CD14-positive monocyte (primary cell): ENCODE measurements around the gene TBC1D10A. TPM values are rescaled to one million over a fixed set of nuclear protein-coding genes. Genes with fewer than 3 reads are reported as not detected.

Source experiments
- DNase-seq, 3 donors: peaks; one replicate each; pipeline ENCODE4 v3.0.0-alpha.2; 2011 to 2022
- H2AFZ ChIP-seq: 2 replicates; pipeline ENCODE4 v1.6.0; 2012; ENCODE audit warnings: mild to moderate bottlenecking, low read depth, low read length, inconsistent platforms; ENCODE audit not compliant: insufficient read depth, poor library complexity, severe bottlenecking
- H3K27ac ChIP-seq, 2 donors: 1 replicate in 1 of 2; 2 replicates in 1 of 2; pipeline ENCODE4 v1.5.1; 2012 to 2013; ENCODE audit warnings: low read length in 2 of 2, control low read depth in 1 of 2, inconsistent platforms in 1 of 2, low read depth in 1 of 2, mild to moderate bottlenecking in 1 of 2
- H3K27me3 ChIP-seq, 2 donors: one replicate each; pipeline versions ENCODE4 v1.6.0 to v1.6.1; 2011 to 2013; ENCODE audit warnings: low read length in 2 of 2; ENCODE audit not compliant: control insufficient read depth in 2 of 2, insufficient read depth in 2 of 2
- H3K36me3 ChIP-seq, 2 donors: replicated peaks in 1 of 2; 1 replicate in 1 of 2; 2 replicates in 1 of 2; pipeline versions ENCODE4 v1.5.1 to v1.6.1; 2012 to 2013; ENCODE audit warnings: low read length in 2 of 2, control low read depth in 1 of 2, inconsistent platforms in 1 of 2, mild to moderate bottlenecking in 1 of 2; ENCODE audit not compliant: insufficient read depth in 2 of 2, control insufficient read depth in 1 of 2
- H3K4me1 ChIP-seq, 2 donors: 1 replicate in 1 of 2; 2 replicates in 1 of 2; pipeline versions ENCODE4 v1.5.1 to v1.6.1; 2012 to 2013; ENCODE audit warnings: low read length in 2 of 2, control low read depth in 1 of 2, inconsistent platforms in 1 of 2, mild to moderate bottlenecking in 1 of 2, moderate library complexity in 1 of 2; ENCODE audit not compliant: insufficient read depth in 2 of 2, control insufficient read depth in 1 of 2
- H3K4me2 ChIP-seq: replicated peaks from 2 replicates; pipeline ENCODE3; 2012; ENCODE audit warnings: low read length, moderate library complexity, mild to moderate bottlenecking; ENCODE audit not compliant: poor library complexity, severe bottlenecking; ENCODE audit errors: extremely low read depth
- H3K4me3 ChIP-seq, 3 experiments: fragments of 200-600 bp in 1 of 3; sonication (generic) in 1 of 3; replicated peaks in 1 of 3; 1 replicate in 2 of 3; 2 replicates in 1 of 3; pipeline ENCODE4 v1.5.1; 2011 to 2013; ENCODE audit warnings: low read length in 3 of 3, mild to moderate bottlenecking in 3 of 3, control low read depth in 2 of 3, low read depth in 2 of 3, inconsistent platforms in 1 of 3, moderate library complexity in 1 of 3
- H3K79me2 ChIP-seq: 2 replicates; pipeline ENCODE4 v1.6.0; 2012; ENCODE audit warnings: mild to moderate bottlenecking, control low read depth, inconsistent platforms, low read length, moderate library complexity; ENCODE audit not compliant: insufficient read depth
- H3K9ac ChIP-seq: 2 replicates; pipeline ENCODE4 v1.6.0; 2017; ENCODE audit warnings: low read length, mild to moderate bottlenecking; ENCODE audit not compliant: insufficient read depth, poor library complexity, severe bottlenecking
- H3K9me3 ChIP-seq, 2 donors: replicated peaks in 1 of 2; 1 replicate in 1 of 2; 2 replicates in 1 of 2; pipeline versions ENCODE4 v1.5.1 to v1.6.1; 2012 to 2013; ENCODE audit warnings: low read length in 2 of 2, control low read depth in 1 of 2; ENCODE audit not compliant: control insufficient read depth in 1 of 2, insufficient read depth in 1 of 2
- H4K20me1 ChIP-seq: 2 replicates; pipeline ENCODE4 v1.6.0; 2012; ENCODE audit warnings: mild to moderate bottlenecking, low read length, control low read depth, moderate library complexity; ENCODE audit not compliant: insufficient read depth
- H3K27ac Mint-ChIP-seq, 7 donors: one replicate each; pipeline ENCODE4 v1.8.0; 2020; ENCODE audit warnings: mild to moderate bottlenecking in 7 of 7, mixed read lengths in 7 of 7, moderate library complexity in 6 of 7, inconsistent platforms in 2 of 7
- H3K27me3 Mint-ChIP-seq, 3 donors: one replicate each; pipeline ENCODE4 v1.8.0; 2021 to 2022; ENCODE audit warnings: low read depth in 3 of 3, mild to moderate bottlenecking in 3 of 3, mixed read lengths in 3 of 3, moderate library complexity in 3 of 3, inconsistent platforms in 1 of 3
- H3K36me3 Mint-ChIP-seq, 2 donors: one replicate each; pipeline ENCODE4 v1.8.0; 2020; ENCODE audit warnings: mixed read lengths in 2 of 2, inconsistent platforms in 1 of 2, mild to moderate bottlenecking in 1 of 2
- H3K4me1 Mint-ChIP-seq: one replicate; pipeline ENCODE4 v1.8.0; 2020; ENCODE audit warnings: mild to moderate bottlenecking, mixed read lengths
- H3K4me3 Mint-ChIP-seq, 2 donors: one replicate each; pipeline ENCODE4 v1.8.0; 2020; ENCODE audit warnings: mild to moderate bottlenecking in 2 of 2, mixed read lengths in 2 of 2, moderate library complexity in 1 of 2
- H3K9me3 Mint-ChIP-seq, 7 donors: one replicate each; pipeline ENCODE4 v1.8.0; 2020 to 2022; ENCODE audit warnings: mixed read lengths in 7 of 7, mild to moderate bottlenecking in 6 of 7, moderate library complexity in 6 of 7, inconsistent platforms in 2 of 7
- WGBS: methylation state at CpG from one replicate; pipeline ENCODE4 v1.1.5; 2013; ENCODE audit warnings: missing lambda C conversion rate; ENCODE audit not compliant: insufficient coverage; 5-methylcytosine and 5-hydroxymethylcytosine counted together
- intact Hi-C, 2 donors: fragments of 100-400 bp; cut with micrococcal nuclease; formaldehyde crosslinking; loops; one replicate each; pipeline versions ENCODE4 v1.15.0 to v1.15.1; 2023
- polyA plus RNA-seq, 3 donors: library from polyadenylated mRNA; depleted of rRNA in 1 of 3; unstranded in 2 of 3; stranded (reverse) in 1 of 3; fragments of 300-500 nt in 2 of 3; fragments of >200 nt in 1 of 3; fragmentation: Illumina TruSeq in 2 of 3; gene quantifications; 1 replicate in 2 of 3; 2 replicates in 1 of 3; pipeline ENCODE4 v1.2.3, GENCODE V29; 2012 to 2021
- TF ChIP-seq, protein P1 (sequence below): fragments of 200-600 bp; IDR thresholded peaks from one replicate; pipeline ENCODE4 v1.8.0; 2022; ENCODE audit warnings: antibody characterized with exemption, mild to moderate bottlenecking

TBC1D10A gene
- polyA plus RNA-seq, 3 donors, result 13.4 to 38.3 (median 21.8) TPM

DNA sequence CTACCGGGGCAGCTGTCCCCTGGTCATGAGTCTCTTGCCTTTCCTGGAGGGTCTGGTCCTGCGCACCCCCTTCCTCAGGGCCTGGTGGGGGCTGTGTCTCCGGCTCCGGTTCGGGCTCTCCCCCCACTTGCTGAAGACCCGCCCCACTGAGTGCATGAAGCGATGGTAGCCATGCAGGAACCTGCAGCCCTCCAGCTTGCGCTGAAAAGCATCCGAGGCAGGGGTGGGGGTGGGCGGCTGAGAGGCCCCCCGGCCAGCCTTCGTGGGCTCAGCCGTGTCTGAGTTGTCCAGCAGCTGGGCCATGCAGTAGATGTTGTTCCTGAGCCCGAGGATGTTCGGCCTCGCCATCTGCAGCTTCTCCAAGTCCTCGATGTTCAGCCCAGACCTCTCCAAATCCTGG, 62.9 kb downstream of the TBC1D10A start:
- no peaks in the 10 kb centered on the region for H3K36me3 ChIP-seq
- H3K4me1 ChIP-seq, result peaks cover 80 to 86% of the 10 kb centered on the region in 2 donors
- Mint-ChIP-seq H3K36me3 (peaks cover 16 to 23% of the 10 kb centered on the region in 2 donors), H3K27ac (peak overlapping the region in 5 of 7 donors; percentile 97 to 99 (median 99)), H3K4me1 (peaks cover 75% of the 10 kb centered on the region), H3K4me3 (peak overlapping the region in 1 of 2 donors; percentile 94), H3K9me3 (peaks cover 0 to 1% (median 0%) of the 10 kb centered on the region in 7 donors), H3K27me3 (peaks cover 10 to 23% (median 14%) of the 10 kb centered on the region in 3 donors)
- no peaks in the 10 kb centered on the region for H3K9me3 ChIP-seq
- no peak for DNase-seq
- H3K4me3 ChIP-seq, result peak overlapping the region in 1 of 3 experiments; percentile 56
- peak overlapping the region; percentile 19 to 55 for H3K27ac ChIP-seq
- TF ChIP-seq, protein P1, sequence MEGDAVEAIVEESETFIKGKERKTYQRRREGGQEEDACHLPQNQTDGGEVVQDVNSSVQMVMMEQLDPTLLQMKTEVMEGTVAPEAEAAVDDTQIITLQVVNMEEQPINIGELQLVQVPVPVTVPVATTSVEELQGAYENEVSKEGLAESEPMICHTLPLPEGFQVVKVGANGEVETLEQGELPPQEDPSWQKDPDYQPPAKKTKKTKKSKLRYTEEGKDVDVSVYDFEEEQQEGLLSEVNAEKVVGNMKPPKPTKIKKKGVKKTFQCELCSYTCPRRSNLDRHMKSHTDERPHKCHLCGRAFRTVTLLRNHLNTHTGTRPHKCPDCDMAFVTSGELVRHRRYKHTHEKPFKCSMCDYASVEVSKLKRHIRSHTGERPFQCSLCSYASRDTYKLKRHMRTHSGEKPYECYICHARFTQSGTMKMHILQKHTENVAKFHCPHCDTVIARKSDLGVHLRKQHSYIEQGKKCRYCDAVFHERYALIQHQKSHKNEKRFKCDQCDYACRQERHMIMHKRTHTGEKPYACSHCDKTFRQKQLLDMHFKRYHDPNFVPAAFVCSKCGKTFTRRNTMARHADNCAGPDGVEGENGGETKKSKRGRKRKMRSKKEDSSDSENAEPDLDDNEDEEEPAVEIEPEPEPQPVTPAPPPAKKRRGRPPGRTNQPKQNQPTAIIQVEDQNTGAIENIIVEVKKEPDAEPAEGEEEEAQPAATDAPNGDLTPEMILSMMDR, result no peak
- peak overlapping the region; percentile 47 for H3K9ac ChIP-seq
- H3K4me2 ChIP-seq, result peak overlapping the region; percentile 67
- no peak overlapping the region for H2AFZ ChIP-seq
- H4K20me1 ChIP-seq, result no peaks in the 10 kb centered on the region
- 88% methylated on average over 16 of the region's 17 CpGs for WGBS
- intact Hi-C loops, result loop anchor here (1.0 to 2.0 kb wide), 3 partner anchors 9 to 67 kb away; no protein-coding TSS in a partner anchor
- no peaks in the 10 kb centered on the region for H3K27me3 ChIP-seq
- no peaks in the 10 kb centered on the region for H3K79me2 ChIP-seq

DNA sequence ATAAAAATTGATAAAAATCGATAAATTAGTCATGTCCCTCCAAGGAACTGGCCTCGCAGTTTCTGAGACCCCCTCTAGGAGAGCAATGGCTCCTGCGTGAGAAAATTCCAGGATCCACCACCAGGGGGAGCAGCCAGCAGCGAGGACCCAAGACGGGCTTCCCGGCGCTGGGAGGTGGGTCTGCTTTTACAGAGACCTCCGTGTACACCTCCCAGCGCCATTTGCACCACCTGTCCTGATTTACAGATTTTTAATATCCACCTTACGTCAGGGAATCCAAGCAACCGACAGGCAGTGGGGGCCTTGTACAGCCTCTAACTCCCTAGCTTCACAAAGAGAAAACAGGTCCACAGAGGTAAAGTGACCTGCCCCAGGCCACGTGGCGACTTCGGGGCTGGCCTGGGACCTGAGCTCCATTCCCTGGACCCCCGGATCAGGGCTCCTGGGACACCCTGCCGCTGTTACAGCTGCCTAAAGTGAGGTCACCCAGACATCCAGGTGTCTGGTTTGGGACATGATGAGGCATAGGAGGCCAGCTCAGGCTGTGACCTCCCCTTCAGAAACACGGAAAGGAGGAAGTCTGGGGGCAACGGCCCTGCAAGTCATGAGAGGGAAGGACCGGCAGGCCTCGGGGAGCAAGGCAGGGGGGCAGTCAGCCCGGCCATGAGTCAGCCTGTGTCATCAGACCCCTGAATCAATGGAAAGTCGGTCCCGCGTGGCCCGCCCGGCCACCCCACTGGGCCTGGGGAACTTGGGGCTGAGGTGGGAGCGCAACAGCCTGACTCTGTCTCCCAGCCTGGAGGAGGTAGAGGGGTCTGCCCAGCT, 63.6 kb downstream of the TBC1D10A start:
- peak overlapping the region; percentile 34 to 82 for H3K27ac ChIP-seq
- peak overlapping the region in 1 of 3 experiments; percentile 56 for H3K4me3 ChIP-seq
- WGBS, result 5% methylated on average over 13 of the region's 27 CpGs
- peaks cover 12 to 16% (median 12%) of the 10 kb centered on the region in 3 donors for H3K27me3 Mint-ChIP-seq
- H3K9ac ChIP-seq, result peak overlapping the region; percentile 65
- H3K4me1 Mint-ChIP-seq, result peaks cover 73% of the 10 kb centered on the region
- no peaks in the 10 kb centered on the region for H3K36me3 ChIP-seq
- H2AFZ ChIP-seq, result no peak overlapping the region
- peaks cover 9 to 17% of the 10 kb centered on the region in 2 donors for H3K36me3 Mint-ChIP-seq
- peaks cover 75 to 79% of the 10 kb centered on the region in 2 donors for H3K4me1 ChIP-seq
- no peaks in the 10 kb centered on the region for H3K79me2 ChIP-seq
- intact Hi-C loops, result loop anchor here (1.0 to 2.0 kb wide), 3 partner anchors 10 to 66 kb away; no protein-coding TSS in a partner anchor
- H3K27me3 ChIP-seq, result no peaks in the 10 kb centered on the region
- no peaks in the 10 kb centered on the region for H3K9me3 ChIP-seq
- peaks cover 0 to 1% (median 0%) of the 10 kb centered on the region in 7 donors for H3K9me3 Mint-ChIP-seq
- peak overlapping the region; percentile 76 to 99 (median 99) for H3K27ac Mint-ChIP-seq
- TF ChIP-seq, protein P1, result peak; percentile 100
- H3K4me3 Mint-ChIP-seq, result peak overlapping the region; percentile 78 to 94
- H3K4me2 ChIP-seq, result peak overlapping the region; percentile 67
- DNase-seq, result peak; percentile 98 to 100 (median 98)
- no peaks in the 10 kb centered on the region for H4K20me1 ChIP-seq
